ENCODE data around the gene OSBPL9. TPM values are rescaled to one million over a fixed set of nuclear protein-coding genes. Genes with fewer than 3 reads are reported as not detected.
A peak's percentile ranks its signal among the peaks of the same experiment; 100 is the strongest.

OSBPL9 gene
- total and polyA plus RNA-seq, 9 of the 15 experiments (the other 6 are each of a cell fraction or from before 2014, with no cell fraction given), result 43.9 to 217 (median 170) TPM

DNA sequence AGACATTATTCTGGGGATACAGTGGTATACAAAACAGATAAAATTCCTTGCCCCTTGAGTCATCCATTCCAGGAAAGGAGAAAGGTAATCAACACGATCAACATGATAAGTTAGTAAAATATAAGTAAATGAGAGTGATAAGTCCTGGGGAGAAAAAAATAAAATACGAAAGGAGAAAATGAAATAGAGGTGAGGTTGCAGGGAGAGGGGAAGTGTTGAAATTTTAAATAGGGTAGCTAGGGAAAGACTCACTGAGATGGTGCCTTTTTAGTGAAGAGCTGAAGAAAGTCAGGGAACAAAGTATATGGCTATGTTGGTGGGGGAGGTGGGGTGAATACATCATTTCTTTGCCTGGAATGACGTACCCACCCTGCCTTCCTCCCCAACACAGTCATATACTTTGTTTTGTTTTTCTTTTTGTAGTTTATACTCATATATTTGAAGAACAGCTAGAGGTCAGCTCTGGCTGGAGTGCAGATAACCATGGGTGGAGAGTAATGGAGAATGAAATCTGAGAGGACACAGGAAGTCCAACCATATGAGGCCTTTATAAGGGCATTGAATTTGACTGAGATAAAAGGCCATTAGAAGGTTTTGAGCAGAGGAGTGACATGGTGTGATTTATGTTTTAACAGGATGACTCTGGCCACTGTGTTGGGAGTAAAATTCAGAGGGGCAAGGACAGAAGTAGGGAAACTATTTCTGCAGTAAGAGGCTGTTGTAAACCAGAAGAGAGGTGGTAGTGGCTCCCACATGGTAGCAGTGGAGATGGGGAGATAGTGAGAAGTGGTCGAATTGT is 54.8 kb downstream of the OSBPL9 start (continued):
- TF ChIP-seq, protein P1, sequence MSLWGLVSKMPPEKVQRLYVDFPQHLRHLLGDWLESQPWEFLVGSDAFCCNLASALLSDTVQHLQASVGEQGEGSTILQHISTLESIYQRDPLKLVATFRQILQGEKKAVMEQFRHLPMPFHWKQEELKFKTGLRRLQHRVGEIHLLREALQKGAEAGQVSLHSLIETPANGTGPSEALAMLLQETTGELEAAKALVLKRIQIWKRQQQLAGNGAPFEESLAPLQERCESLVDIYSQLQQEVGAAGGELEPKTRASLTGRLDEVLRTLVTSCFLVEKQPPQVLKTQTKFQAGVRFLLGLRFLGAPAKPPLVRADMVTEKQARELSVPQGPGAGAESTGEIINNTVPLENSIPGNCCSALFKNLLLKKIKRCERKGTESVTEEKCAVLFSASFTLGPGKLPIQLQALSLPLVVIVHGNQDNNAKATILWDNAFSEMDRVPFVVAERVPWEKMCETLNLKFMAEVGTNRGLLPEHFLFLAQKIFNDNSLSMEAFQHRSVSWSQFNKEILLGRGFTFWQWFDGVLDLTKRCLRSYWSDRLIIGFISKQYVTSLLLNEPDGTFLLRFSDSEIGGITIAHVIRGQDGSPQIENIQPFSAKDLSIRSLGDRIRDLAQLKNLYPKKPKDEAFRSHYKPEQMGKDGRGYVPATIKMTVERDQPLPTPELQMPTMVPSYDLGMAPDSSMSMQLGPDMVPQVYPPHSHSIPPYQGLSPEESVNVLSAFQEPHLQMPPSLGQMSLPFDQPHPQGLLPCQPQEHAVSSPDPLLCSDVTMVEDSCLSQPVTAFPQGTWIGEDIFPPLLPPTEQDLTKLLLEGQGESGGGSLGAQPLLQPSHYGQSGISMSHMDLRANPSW (CRISPR knock-in tag; IDR thresholded peaks at IDR 0.05), result no peak
- TF ChIP-seq SMAD2 (IDR thresholded peaks at IDR 0.05; ENCODE audit: low read depth, low read length) (no peak), ZNF561 (CRISPR knock-in tag; conservative IDR thresholded peaks at IDR 0.05) (no peak), HNRNPLL (IDR thresholded peaks at IDR 0.05; ENCODE audit: low read depth, low read length, poor library complexity, severe bottlenecking) (no peak), KDM4B (IDR thresholded peaks at IDR 0.05; ENCODE audit: borderline replicate concordance in 2 of 2, low read depth in 1 of 2) (no peak), STAG1 (CRISPR knock-in tag; IDR thresholded peaks at IDR 0.05; ENCODE audit: borderline replicate concordance) (no peak), GATAD2A (IDR thresholded peaks at IDR 0.05) (no peak), ZNF668 (CRISPR knock-in tag; IDR thresholded peaks at IDR 0.05) (no peak), DACH1 (IDR thresholded peaks at IDR 0.05; ENCODE audit: partially characterized antibody) (peak; percentile 5), SRF (CRISPR knock-in tag; IDR thresholded peaks at IDR 0.05) (peak; percentile 94 to 99), ZNF124 (CRISPR knock-in tag; IDR thresholded peaks at IDR 0.05) (no peak), ZSCAN32 (CRISPR knock-in tag; IDR thresholded peaks at IDR 0.05) (no peak), DMBX1 (CRISPR knock-in tag; IDR thresholded peaks at IDR 0.05; ENCODE audit: borderline replicate concordance) (no peak), ZNF311 (CRISPR knock-in tag; IDR thresholded peaks at IDR 0.05) (no peak)
- TF ChIP-seq, protein P2, sequence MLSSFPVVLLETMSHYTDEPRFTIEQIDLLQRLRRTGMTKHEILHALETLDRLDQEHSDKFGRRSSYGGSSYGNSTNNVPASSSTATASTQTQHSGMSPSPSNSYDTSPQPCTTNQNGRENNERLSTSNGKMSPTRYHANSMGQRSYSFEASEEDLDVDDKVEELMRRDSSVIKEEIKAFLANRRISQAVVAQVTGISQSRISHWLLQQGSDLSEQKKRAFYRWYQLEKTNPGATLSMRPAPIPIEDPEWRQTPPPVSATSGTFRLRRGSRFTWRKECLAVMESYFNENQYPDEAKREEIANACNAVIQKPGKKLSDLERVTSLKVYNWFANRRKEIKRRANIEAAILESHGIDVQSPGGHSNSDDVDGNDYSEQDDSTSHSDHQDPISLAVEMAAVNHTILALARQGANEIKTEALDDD (IDR thresholded peaks at IDR 0.05), result no peak; the same call in 1 of the 2 replicates
- TF ChIP-seq, protein P3, sequence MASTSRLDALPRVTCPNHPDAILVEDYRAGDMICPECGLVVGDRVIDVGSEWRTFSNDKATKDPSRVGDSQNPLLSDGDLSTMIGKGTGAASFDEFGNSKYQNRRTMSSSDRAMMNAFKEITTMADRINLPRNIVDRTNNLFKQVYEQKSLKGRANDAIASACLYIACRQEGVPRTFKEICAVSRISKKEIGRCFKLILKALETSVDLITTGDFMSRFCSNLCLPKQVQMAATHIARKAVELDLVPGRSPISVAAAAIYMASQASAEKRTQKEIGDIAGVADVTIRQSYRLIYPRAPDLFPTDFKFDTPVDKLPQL (IDR thresholded peaks at IDR 0.05; ENCODE audit: extremely low read depth, insufficient read length), result no peak
- TF ChIP-seq, protein P4, sequence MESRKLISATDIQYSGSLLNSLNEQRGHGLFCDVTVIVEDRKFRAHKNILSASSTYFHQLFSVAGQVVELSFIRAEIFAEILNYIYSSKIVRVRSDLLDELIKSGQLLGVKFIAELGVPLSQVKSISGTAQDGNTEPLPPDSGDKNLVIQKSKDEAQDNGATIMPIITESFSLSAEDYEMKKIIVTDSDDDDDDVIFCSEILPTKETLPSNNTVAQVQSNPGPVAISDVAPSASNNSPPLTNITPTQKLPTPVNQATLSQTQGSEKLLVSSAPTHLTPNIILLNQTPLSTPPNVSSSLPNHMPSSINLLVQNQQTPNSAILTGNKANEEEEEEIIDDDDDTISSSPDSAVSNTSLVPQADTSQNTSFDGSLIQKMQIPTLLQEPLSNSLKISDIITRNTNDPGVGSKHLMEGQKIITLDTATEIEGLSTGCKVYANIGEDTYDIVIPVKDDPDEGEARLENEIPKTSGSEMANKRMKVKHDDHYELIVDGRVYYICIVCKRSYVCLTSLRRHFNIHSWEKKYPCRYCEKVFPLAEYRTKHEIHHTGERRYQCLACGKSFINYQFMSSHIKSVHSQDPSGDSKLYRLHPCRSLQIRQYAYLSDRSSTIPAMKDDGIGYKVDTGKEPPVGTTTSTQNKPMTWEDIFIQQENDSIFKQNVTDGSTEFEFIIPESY (CRISPR knock-in tag; IDR thresholded peaks at IDR 0.05), result no peak
